Transverse colon (tissue), 3 donors: ENCODE measurements around the gene P2RX6.

Source experiments
- EP300 ChIP-seq: sonication (generic); formaldehyde crosslinking; IDR thresholded peaks from one replicate; pipeline ENCODE4 v1.6.1; 2017; ENCODE audit warnings: antibody characterized with exemption, low read depth
- POLR2A ChIP-seq: fragments of 450-650 bp; IDR thresholded peaks from one replicate; pipeline ENCODE4 v1.6.1; 2016; ENCODE audit warnings: antibody characterized with exemption, mild to moderate bottlenecking, moderate library complexity
- TF ChIP-seq, protein P1 (sequence below), 5 experiments: fragments of 200-600 bp in 3 of 5; fragments of 450-650 bp in 2 of 5; sonication (generic) in 3 of 5; IDR thresholded peaks; 1 replicate in 2 of 5; 2 replicates in 3 of 5; pipeline ENCODE4 v1.5.1; 2016 to 2017; ENCODE audit warnings: antibody characterized with exemption in 5 of 5, inconsistent platforms in 3 of 5, mild to moderate bottlenecking in 2 of 5, moderate library complexity in 1 of 5

DNA sequence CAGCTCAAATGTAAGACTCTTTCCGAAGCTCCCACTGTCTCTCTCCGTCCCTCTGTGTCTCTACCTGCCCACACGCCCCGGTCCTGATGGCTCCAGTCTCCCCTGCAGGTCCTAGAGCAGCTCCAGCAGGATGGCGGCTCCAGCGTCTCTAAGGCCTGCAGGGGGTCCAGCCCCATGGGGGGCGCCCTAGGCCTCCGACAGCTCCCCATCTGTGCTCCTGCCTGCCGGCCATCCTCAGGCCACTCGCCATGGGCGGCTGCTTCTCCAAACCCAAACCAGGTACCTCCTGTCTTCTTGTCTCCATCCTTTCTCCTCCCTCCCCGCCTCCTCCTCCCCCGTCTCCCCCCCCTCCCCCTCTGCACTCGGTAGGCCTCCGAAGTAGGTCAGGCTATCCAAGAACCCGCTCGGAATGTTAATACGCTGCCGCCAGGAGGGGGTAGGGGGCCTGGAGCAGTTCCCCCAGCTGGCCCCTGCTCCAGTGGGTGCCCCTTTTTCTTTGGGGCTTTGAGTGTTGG lies 47.2 kb upstream of the P2RX6 start:
- TF ChIP-seq, protein P1, sequence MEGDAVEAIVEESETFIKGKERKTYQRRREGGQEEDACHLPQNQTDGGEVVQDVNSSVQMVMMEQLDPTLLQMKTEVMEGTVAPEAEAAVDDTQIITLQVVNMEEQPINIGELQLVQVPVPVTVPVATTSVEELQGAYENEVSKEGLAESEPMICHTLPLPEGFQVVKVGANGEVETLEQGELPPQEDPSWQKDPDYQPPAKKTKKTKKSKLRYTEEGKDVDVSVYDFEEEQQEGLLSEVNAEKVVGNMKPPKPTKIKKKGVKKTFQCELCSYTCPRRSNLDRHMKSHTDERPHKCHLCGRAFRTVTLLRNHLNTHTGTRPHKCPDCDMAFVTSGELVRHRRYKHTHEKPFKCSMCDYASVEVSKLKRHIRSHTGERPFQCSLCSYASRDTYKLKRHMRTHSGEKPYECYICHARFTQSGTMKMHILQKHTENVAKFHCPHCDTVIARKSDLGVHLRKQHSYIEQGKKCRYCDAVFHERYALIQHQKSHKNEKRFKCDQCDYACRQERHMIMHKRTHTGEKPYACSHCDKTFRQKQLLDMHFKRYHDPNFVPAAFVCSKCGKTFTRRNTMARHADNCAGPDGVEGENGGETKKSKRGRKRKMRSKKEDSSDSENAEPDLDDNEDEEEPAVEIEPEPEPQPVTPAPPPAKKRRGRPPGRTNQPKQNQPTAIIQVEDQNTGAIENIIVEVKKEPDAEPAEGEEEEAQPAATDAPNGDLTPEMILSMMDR (IDR thresholded peaks at IDR 0.05): no peak
- TF ChIP-seq POLR2A: no peak
- TF ChIP-seq EP300: no peak
